K562 (cell line): ENCODE data around the gene TMEM87B. TPM values are rescaled to one million over a fixed set of nuclear protein-coding genes. Genes with fewer than 3 reads are reported as not detected.

ENCODE experiments used
- L3MBTL2 ChIP-seq: fragments of 450-650 bp; IDR thresholded peaks from 2 replicates; pipeline ENCODE4 v1.6.1; 2016; ENCODE audit warnings: mild to moderate bottlenecking, moderate library complexity
- ZBTB34 ChIP-seq: fragments of 250-450 bp; sonication (Bioruptor Pico); IDR thresholded peaks from 2 replicates; pipeline ENCODE4 v1.8.0; 2021; ENCODE audit warnings: mild to moderate bottlenecking, moderate library complexity
- ZBTB43 ChIP-seq: sonication (generic); formaldehyde crosslinking; IDR thresholded peaks from 2 replicates; pipeline ENCODE4 v1.8.0; 2023; ENCODE audit warnings: mild to moderate bottlenecking, missing genetic modification reagents
- polyA plus RNA-seq, 8 experiments: library from polyadenylated mRNA; depleted of rRNA in 4 of 8; stranded (reverse) in 5 of 8; unstranded in 3 of 8; fragments of >200 nt; fragmentation: Nextera tagmentation in 2 of 8; fragmentation: Illumina TruSeq in 1 of 8; extraction: Ambion mirVana in 2 of 8; extraction: Trizol in 1 of 8; gene quantifications; 2 replicates each; pipeline versions ENCODE4 v1.2.1 to v1.2.3, GENCODE V29; 2011 to 2014; ENCODE audit warnings: inconsistent platforms in 1 of 8, missing spikeins in 1 of 8
- total RNA-seq, 7 experiments: library from RNA; depleted of rRNA in 6 of 7; stranded (reverse); fragments of >200 nt in 6 of 7; fragmentation: Illumina TruSeq in 2 of 7; extraction: Trizol in 2 of 7; gene quantifications; 2 replicates each; pipeline versions ENCODE4 v1.2.1 to v1.2.3, GENCODE V29; 2011 to 2021; ENCODE audit warnings: low replicate concordance in 1 of 7
- TF ChIP-seq, protein P1 (sequence below): fragments of 450-650 bp; IDR thresholded peaks from 2 replicates; pipeline ENCODE4 v1.6.1; 2016; ENCODE audit warnings: mild to moderate bottlenecking
- TF ChIP-seq, protein P2 (sequence below): fragments of 250-450 bp; sonication (Bioruptor Pico); IDR thresholded peaks from 2 replicates; pipeline ENCODE4 v1.8.0; 2022; ENCODE audit warnings: inconsistent platforms, mild to moderate bottlenecking, moderate library complexity, borderline replicate concordance

TMEM87B gene
- total and polyA plus RNA-seq, 9 of the 15 experiments (the other 6 are each of a cell fraction or from before 2014, with no cell fraction given), result 3.7 to 17.1 (median 11.0) TPM

DNA sequence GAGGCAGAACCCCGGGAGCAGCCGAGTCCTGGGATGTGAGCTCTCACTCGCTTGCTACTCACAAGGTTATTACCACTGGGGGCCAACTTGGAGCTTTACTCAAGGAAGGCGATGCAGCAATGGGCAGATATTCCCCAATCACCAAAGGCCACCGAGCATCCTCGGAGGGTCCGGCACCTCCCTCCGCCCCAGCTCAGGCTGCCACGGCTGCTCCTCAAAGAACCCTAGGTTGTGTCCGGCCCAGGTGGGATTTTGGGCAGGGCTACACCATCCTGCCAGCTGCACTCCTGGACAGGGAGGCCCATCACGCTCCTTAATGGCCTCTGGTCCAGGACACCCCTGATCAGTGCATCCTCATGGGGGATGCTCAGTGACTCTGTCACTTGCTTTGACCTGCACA, 107.9 kb downstream of the TMEM87B start (continued):
- TF ChIP-seq, protein P1, sequence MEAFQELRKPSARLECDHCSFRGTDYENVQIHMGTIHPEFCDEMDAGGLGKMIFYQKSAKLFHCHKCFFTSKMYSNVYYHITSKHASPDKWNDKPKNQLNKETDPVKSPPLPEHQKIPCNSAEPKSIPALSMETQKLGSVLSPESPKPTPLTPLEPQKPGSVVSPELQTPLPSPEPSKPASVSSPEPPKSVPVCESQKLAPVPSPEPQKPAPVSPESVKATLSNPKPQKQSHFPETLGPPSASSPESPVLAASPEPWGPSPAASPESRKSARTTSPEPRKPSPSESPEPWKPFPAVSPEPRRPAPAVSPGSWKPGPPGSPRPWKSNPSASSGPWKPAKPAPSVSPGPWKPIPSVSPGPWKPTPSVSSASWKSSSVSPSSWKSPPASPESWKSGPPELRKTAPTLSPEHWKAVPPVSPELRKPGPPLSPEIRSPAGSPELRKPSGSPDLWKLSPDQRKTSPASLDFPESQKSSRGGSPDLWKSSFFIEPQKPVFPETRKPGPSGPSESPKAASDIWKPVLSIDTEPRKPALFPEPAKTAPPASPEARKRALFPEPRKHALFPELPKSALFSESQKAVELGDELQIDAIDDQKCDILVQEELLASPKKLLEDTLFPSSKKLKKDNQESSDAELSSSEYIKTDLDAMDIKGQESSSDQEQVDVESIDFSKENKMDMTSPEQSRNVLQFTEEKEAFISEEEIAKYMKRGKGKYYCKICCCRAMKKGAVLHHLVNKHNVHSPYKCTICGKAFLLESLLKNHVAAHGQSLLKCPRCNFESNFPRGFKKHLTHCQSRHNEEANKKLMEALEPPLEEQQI, result no peak
- TF ChIP-seq L3MBTL2, result no peak
- no peak for TF ChIP-seq ZBTB34 (CRISPR knock-in tag)
- no peak for TF ChIP-seq ZBTB43
- TF ChIP-seq, protein P2, sequence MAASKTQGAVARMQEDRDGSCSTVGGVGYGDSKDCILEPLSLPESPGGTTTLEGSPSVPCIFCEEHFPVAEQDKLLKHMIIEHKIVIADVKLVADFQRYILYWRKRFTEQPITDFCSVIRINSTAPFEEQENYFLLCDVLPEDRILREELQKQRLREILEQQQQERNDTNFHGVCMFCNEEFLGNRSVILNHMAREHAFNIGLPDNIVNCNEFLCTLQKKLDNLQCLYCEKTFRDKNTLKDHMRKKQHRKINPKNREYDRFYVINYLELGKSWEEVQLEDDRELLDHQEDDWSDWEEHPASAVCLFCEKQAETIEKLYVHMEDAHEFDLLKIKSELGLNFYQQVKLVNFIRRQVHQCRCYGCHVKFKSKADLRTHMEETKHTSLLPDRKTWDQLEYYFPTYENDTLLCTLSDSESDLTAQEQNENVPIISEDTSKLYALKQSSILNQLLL (CRISPR knock-in tag), result no peak
